ENCODE measurements around the gene GPR137. TPM values are rescaled to one million over a fixed set of nuclear protein-coding genes. Genes with fewer than 3 reads are reported as not detected.

The GPR137 gene
- total RNA-seq, 1 experiment from 2014 or later: 51.8 TPM

DNA sequence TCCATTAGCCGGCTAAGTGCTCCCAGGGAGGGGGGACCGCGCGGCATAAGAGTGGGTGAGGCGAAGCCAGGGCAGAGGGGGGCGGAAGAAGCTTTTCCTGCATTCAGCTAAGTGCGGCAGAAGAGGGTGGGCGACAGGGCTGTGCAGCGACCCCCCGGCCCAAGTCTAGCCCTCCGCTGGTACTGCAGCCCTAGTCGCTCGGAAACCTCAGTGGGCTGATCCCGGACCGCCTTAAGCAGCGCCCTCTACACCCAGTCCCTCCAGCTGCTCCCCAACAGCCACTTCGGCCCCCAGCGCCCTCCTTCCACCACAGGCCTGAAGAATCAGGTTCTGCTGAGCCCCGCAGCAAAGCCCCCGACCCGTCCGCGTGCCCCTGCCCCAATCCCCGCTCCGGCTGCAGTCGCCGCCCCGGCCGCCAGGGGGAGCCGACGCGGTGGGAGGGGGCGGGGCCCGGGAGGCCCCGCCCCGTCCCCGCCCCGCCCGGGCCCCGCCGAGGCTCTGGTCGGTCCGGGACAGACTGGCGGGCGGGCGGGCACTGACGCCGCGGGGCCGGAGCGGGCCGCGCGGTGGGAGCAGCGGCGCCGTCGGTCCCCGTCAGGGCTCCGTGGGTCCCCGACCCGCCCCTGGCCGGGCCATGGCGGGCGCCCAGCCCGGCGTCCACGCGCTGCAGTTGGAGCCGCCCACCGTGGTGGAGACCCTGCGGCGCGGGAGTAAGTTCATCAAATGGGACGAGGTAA is 34.5 kb upstream of the GPR137 start, which contains the start of gene PLCB3:
Gene PLCB3, plus strand, starts transcription at position 515 of the 737 bp plus-strand sequence. Its CDS starts 120 bp downstream, at position 635.
- peak; percentile 14 for ATAC-seq
- no peaks in the 10 kb centered on the region for H3K9me3 Mint-ChIP-seq
- CTCF ChIA-PET: interaction anchor here (0.5 to 5.3 kb wide), 28 partner anchors 9 to 598 kb away, joined by 3 to 75 read pairs (median 12); partner anchors contain the start of genes CATSPERZ, CCDC88B, DNAJC4 and ESRRA
- peak within 1 kb of the TSS; percentile 90 for H3K4me3 Mint-ChIP-seq
- POLR2A ChIA-PET: interaction anchor here (0.7 to 3.7 kb wide), 6 partner anchors 9 to 99 kb away, joined by 3 to 25 read pairs (median 4); partner anchors contain the start of genes NUDT22, PRDX5, TRMT112 and TRPT1
- H3K27me3 Mint-ChIP-seq (ENCODE audit: low read depth): no peaks in the 10 kb centered on the region
- peak; percentile 78 for DNase-seq (ENCODE audit: low spot score)
- H3K27ac Mint-ChIP-seq: peak within 1 kb of the TSS; percentile 94
- no peaks in the 10 kb centered on the region for H3K36me3 Mint-ChIP-seq
- TF ChIP-seq MAX (CRISPR knock-in tag; IDR thresholded peaks at IDR 0.05): peak; percentile 56; the same call in 1 of the 2 replicates
- 0 out of 2 replicates have a peak, but pooled peaks have one; percentile 43 for TF ChIP-seq HMGXB4 (CRISPR knock-in tag; IDR thresholded peaks at IDR 0.05)
- peak; percentile 71 for TF ChIP-seq CTCF (IDR thresholded peaks at IDR 0.05)
- no peak for TF ChIP-seq ATF3 (CRISPR knock-in tag; conservative IDR thresholded peaks at IDR 0.05)
- TF ChIP-seq FOXP1 (CRISPR knock-in tag; IDR thresholded peaks at IDR 0.05; ENCODE audit: borderline replicate concordance): 0 out of 2 replicates have a peak, but pooled peaks have one; percentile 12
- TF ChIP-seq, protein P1, sequence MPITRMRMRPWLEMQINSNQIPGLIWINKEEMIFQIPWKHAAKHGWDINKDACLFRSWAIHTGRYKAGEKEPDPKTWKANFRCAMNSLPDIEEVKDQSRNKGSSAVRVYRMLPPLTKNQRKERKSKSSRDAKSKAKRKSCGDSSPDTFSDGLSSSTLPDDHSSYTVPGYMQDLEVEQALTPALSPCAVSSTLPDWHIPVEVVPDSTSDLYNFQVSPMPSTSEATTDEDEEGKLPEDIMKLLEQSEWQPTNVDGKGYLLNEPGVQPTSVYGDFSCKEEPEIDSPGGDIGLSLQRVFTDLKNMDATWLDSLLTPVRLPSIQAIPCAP (CRISPR knock-in tag; IDR thresholded peaks at IDR 0.05): no peak
- peak; percentile 26; the same call in 1 of the 2 replicates for TF ChIP-seq CREM (CRISPR knock-in tag; IDR thresholded peaks at IDR 0.05)
- peak; percentile 93 for TF ChIP-seq SP1 (CRISPR knock-in tag; conservative IDR thresholded peaks at IDR 0.05)
- no peak for TF ChIP-seq PRRX2 (CRISPR knock-in tag; IDR thresholded peaks at IDR 0.05)
- TF ChIP-seq USF2 (CRISPR knock-in tag; IDR thresholded peaks at IDR 0.05): 0 out of 2 replicates have a peak, but pooled peaks have one; percentile 23
- no peak for TF ChIP-seq ZBTB21 (CRISPR knock-in tag; IDR thresholded peaks at IDR 0.05; ENCODE audit: borderline replicate concordance)
- no peak for TF ChIP-seq AR (CRISPR knock-in tag; IDR thresholded peaks at IDR 0.05)
- no peak for TF ChIP-seq TEAD4 (CRISPR knock-in tag; IDR thresholded peaks at IDR 0.05)
- TF ChIP-seq RELA (CRISPR knock-in tag; IDR thresholded peaks at IDR 0.05; ENCODE audit: borderline replicate concordance): no peak
- no peak for TF ChIP-seq ZNF263 (CRISPR knock-in tag; IDR thresholded peaks at IDR 0.05; ENCODE audit: low read depth)
- 0 out of 2 replicates have a peak, but pooled peaks have one; percentile 38 for TF ChIP-seq ZNF416 (CRISPR knock-in tag; IDR thresholded peaks at IDR 0.05)
- TF ChIP-seq ATF6 (CRISPR knock-in tag; IDR thresholded peaks at IDR 0.05): no peak
- peaks cover 42% of the 10 kb centered on the region for H3K4me1 Mint-ChIP-seq
